Skin epidermis (tissue), 12 donors: ENCODE results near the gene TRMT11.

ENCODE experiments used
- H3K27ac ChIP-seq, 21 experiments: fragments of 200-600 bp; sonication (generic) in 11 of 21; one replicate each; pipeline ENCODE4 v1.5.0; 2020; ENCODE audit warnings: mild to moderate bottlenecking in 3 of 21, inconsistent platforms in 2 of 21, moderate library complexity in 2 of 21
- H3K4me3 ChIP-seq, 7 experiments: fragments of 200-600 bp; sonication (generic) in 2 of 7; one replicate each; pipeline ENCODE4 v1.5.0; 2020; ENCODE audit warnings: inconsistent platforms in 2 of 7, mild to moderate bottlenecking in 2 of 7, moderate library complexity in 1 of 7

Gene TRMT11

DNA sequence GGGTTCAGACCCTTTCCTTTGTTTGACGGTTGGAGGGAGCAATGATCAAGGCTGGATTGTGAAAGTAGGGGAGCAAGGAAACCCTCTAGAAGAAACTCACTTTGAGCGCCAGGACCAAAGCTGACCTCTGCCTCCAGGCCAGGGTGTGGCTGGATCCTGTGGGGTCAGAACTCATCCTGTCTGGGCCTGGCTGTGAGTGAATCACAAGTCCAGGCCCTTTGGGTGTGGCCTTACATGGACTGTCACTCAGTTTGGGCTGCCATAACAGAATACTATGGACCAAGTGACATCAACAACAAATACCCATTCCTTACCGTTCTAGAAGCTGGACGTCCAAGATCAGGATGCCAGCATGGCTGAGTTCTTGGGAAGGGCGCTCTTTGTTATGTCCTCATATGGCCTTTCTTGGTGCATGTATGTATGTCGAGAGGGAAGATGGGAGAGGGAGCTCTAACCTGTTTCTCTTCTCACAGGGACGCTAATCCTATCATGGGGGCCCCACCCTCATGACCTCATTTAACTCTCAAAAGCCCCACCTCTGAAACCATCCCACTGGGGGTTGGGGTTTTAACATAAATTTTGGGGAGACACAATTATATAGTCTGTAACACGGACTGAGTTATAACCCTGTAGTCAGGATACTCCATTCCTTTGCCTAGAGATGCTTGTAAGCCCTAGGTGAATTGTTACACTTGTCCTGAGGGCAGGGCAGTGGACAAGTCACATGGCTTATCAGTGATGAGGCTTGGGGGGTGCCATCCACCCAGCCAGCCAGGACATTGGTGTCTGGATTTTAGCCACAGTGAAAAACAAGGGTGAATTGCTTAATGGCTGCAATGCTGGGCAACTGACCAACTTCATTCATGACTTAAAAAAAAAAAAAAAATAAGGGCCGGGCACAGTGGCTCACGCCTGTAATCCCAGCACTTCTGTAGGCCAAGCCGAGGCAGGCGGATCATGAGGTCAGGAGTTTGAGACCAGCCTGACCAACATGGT is 80.0 kb downstream of the TRMT11 start:
- no peak overlapping the region for H3K4me3 ChIP-seq
- no peak overlapping the region for H3K27ac ChIP-seq

DNA sequence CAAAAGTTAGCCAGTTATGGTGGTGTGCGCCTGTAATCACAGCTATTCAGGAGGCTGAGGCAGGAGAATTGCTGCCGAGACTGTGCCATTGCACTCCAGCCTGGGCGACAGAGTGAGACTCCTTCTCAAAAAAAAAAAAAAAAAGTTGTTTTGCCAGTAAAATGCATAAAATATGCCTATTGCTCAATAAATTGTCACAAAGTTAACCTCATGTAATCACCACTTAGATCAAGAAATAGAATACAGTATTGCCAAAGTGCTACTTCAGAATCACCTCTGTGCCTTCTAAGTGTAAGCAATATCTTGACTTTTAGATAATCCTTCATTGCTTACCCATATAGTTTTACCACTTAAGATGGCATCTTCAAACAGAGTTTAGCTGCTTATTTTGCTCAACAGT is 80.7 kb downstream of the TRMT11 start:
- Histone ChIP-seq H3K27ac (no peak overlapping the region), H3K4me3 (no peak overlapping the region)

DNA sequence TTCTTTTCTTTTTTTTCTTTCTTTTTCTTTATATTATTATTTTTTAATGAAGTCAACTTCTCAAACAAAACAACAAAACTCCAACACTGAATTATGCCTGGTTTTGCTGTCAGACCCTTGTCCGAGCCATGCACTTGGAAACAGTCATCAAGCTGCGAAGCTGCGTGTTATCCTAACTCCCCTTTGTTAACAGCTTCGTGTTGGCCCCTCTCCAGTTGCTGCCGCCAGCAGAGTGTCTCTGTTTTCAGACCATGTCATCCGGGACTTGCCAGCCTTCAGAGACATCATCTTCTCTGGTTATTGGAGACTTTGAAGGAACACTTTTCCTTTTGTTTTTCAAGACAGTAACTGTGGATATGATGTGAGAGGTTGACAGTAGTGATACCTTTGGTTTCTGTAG is 83.1 kb downstream of the TRMT11 start:
- no peak overlapping the region for H3K27ac ChIP-seq
- no peak overlapping the region for H3K4me3 ChIP-seq

DNA sequence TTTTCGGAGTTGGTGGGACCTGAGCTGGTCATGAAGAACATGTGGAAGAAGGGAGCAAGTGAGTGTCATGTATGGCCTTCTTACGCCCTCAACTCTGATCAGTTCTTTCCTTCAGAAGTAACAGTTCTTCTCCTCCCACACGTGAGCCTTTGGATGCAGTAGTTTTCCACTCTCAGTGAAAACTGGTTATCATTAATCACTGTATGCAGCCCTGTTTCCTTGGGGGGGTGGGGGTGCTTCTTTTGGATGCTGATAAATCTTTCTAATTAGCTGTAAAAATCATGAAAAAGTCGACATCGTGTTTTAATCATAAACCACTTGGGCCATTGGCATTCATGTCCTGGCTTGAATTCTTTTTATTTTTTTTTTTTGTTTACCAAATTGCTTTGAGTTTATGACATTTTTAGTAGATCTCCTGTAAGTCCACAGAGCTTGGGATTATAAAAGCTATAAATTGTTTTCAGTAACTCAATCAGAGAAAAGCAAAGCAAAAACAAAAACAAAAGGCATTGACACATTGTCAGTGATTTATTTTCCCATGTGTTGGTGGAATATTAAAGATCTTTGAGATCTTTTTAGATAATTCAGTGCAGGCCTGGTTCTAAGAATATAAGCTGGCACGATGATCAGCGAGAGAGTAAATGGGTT is 84.8 kb downstream of the TRMT11 start:
- Histone ChIP-seq H3K4me3 (no peak overlapping the region), H3K27ac (peak overlapping the region in 3 of 21 experiments; percentile 15 to 58 (median 35))

DNA sequence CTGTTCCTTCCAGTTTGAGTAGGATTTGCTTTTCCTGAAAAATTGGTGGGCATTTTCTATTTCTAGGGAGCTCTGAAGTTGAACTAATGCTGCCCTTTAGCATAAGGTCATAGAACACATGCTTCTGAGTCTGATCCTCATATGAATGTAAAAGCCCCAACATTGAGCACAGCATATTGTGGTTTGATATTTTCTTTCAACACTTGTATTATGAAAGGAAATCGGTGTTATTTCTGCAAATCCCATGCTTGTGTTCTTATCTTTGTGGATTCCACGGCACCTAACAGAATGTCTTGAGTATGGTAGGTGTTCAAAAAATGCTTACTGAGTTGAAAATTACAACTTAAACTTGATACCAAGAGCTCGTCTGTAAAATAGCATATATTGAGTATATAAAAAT is 85.8 kb downstream of the TRMT11 start:
- Histone ChIP-seq H3K4me3 (no peak overlapping the region), H3K27ac (peak overlapping the region in 1 of 21 experiments; percentile 5)

DNA sequence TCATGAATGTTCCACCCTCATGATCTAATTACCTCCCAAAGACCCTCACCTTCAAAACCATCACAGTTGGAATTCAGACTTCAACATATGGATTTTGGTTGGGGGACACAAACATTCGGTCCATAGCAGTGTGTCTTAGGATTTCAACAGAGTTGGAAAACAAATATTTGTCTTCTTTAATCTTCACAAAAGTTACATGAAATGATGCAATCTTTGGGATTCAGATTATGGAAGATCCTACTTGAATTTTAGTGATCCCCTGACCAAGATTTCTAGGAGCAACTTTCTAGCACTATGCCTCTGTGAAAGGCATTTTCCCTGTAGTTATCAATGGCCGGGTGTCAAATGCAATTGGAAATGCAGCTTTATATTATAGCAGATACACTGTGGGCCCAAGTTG is 86.5 kb downstream of the TRMT11 start:
- no peak overlapping the region for H3K4me3 ChIP-seq
- H3K27ac ChIP-seq = no peak overlapping the region

DNA sequence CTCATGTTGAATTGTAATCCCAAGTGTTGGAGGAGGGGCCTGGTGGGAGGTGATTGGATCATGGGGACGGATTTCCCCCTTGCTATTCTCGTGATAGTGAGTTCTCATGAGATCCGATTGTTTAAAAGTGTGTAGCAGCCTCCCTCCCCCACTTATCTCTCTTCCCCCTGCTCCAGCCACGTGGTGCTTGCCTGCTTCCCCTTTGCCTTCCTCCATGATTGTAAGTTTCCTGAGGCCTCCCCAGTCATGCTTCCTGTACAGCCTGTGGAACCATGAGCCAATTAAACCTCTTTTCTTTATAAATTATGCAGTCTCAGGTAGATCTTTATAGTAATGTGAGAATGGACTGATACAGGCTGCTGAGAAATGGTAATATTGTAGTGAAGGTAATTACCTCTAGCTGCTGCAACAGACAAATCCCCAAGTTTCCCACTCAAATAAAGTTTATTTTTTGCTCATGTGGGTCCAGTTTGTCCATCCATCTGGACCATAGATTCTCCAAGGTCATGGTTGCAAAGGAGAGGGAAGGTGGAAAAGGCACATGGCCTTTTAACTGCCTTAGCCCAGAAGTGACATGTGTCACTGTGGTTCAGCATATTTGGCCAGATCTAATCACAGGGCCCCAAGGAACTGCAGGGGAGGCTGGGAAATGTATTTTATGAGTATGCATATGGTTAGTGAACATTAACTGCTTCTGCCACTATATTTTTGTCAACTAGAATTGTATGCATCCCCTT is 89.2 kb downstream of the TRMT11 start:
- no peak overlapping the region for H3K27ac ChIP-seq

DNA sequence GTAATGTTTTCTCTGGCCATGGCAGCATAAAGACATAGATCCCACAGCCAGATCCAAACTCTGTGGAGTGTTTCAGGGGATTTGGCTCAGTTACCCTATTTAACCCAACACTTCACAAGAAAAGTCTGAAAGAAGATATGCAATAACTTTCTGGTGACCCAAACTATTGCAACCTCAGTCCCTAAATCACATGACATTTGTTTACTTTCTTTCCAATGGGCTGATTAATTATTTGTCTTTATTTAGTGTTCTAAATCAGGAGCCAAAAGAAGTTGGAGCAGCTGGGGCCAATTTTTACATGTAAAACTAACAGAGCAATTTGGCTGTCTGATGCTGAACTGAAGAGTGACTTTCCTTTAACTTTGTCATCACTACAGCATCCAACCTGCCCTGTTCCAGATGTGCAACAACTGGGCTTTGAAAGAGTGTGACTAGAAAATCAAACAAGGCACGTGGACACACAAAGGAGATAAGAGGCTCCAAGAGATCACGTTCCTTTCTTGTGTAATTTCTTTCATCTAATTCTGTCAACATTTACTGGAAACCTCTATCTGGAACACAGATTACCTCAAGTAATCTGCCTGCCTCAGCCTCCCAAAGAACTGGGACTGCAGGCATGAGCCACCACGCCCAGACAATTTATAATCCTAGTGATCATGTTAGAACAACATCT is 90.8 kb downstream of the TRMT11 start:
- Histone ChIP-seq H3K4me3 (no peak overlapping the region), H3K27ac (no peak overlapping the region)

More for the DNA sequence above, 89.2 kb downstream of the TRMT11 start:
- no peak overlapping the region for H3K4me3 ChIP-seq

DNA sequence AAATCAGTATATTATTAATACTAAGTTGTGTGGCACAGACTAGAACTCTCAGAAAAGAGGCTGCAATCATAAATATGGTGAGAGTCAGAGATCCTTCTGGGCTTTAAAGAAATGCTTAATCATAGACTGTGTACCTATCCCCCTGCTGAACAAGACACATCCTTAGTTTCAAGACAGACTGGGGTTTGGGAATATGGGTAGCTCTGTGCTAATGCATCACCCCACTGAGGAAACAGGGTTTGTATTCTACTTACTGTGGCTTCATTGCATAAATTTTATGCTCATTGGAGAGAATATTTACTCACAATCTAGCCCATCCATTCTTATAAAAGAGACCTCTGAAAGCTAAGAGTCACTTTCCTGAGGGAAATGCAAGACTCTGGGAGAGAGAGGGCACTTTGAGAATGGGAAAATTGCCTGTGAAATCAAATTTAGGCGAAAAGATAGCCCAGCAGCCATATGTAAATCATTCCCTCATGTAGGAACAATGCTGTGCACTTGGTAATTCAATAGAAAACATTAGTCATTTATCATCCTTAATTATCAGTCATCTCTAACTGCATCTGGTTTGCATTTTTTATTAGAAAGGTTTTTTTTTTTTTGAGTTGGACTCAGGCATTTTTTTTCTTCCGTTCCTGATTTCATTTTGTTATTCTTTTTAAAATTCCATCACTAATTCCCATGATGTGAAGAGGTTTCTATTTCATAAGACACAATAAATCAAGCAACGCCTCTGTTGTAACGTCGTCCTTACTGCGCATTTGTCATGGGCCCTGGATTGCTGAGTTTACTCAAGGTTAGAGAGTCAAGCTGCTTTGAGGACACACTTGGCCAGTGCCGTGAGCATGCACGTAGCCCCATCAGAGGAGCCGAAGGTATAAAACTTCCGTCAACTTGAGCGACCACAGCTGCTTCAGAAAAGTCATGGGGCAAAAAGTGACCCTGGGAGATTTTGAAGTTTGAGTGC is 91.8 kb downstream of the TRMT11 start:
- H3K4me3 ChIP-seq = no peak overlapping the region

DNA sequence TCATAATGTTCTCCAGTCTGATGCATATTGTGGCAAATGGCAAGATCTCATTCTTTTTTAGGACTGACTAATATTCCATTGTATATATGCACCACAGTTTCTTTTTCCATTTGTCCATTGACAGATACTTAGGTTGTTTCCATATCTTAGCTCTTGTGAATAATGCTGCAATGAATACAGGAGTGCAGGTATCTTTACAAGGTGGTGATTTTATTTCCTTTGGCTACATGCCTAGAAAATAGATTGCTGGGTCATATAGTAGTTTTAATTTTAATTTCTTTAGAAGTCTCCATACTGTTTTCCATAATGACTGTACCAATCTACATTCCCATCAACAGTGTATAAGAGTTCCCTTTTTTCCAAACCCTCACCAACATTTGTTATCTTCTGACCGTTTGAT is 97.5 kb downstream of the TRMT11 start:
- Histone ChIP-seq H3K27ac (no peak overlapping the region), H3K4me3 (no peak overlapping the region)

More for the DNA sequence above, 91.8 kb downstream of the TRMT11 start:
- H3K27ac ChIP-seq = peak overlapping the region in 1 of 21 experiments; percentile 45

DNA sequence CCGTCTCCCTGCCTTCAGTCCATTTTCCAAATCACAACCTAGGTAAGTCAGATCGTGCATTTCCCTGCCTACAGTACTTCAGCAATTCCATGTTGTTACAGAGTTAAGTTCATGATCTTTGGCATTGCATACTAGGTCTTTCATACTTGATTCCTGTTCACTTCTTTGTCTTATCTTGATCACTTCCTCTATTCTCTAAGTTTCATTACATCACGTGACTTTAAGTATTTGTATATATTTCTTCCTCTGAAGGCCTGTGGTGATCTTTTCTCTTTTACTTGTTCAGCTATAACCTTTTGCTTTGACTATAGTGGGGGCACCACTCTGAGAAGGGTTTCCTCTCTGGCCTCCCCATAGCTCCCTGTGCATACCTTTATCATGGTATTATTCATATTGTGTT is 100.2 kb downstream of the TRMT11 start:
- no peak overlapping the region for H3K4me3 ChIP-seq
- no peak overlapping the region for H3K27ac ChIP-seq
